MM.1S (cell line): ENCODE results near the gene CSNK1A1L.
A peak's percentile ranks its signal among the peaks of the same experiment; 100 is the strongest.

Experiments
- DNase-seq: peaks from one replicate; pipeline ENCODE4 v3.0.0-alpha.2; 2015
- H2AFZ ChIP-seq: fragments of 300-600 bp; sonication (generic); 2 replicates; pipeline ENCODE4 v1.6.0; 2016; ENCODE audit warnings: antibody characterized with exemption, low read length
- H3F3A ChIP-seq: fragments of 300-600 bp; sonication (generic); 2 replicates; pipeline ENCODE4 v1.6.1; 2016; ENCODE audit warnings: mild to moderate bottlenecking, antibody characterized with exemption, low read length, moderate library complexity, mixed read lengths; ENCODE audit not compliant: insufficient read depth
- H3K27ac ChIP-seq: fragments of 300-600 bp; sonication (generic); 2 replicates; pipeline ENCODE4 v1.5.1; 2016; ENCODE audit warnings: mild to moderate bottlenecking, low read length
- H3K27me3 ChIP-seq: fragments of 300-600 bp; sonication (generic); replicated peaks from 2 replicates; pipeline ENCODE4 v1.6.0; 2016; ENCODE audit warnings: low read length; ENCODE audit not compliant: insufficient read depth
- H3K36me3 ChIP-seq: fragments of 300-600 bp; sonication (generic); replicated peaks from 2 replicates; pipeline ENCODE4 v1.6.1; 2016; ENCODE audit warnings: mild to moderate bottlenecking, low read length, mixed read lengths; ENCODE audit not compliant: insufficient read depth
- H3K4me1 ChIP-seq: fragments of 300-600 bp; sonication (generic); 2 replicates; pipeline ENCODE4 v1.6.1; 2016; ENCODE audit warnings: low read length, mixed read lengths
- H3K4me2 ChIP-seq: fragments of 300-600 bp; sonication (generic); 2 replicates; pipeline ENCODE4 v1.6.0; 2016; ENCODE audit warnings: low read depth, low read length
- H3K4me3 ChIP-seq: fragments of 300-600 bp; sonication (generic); 2 replicates; pipeline ENCODE4 v1.5.1; 2016; ENCODE audit warnings: low read length, mixed read lengths
- H3K79me2 ChIP-seq: fragments of 300-600 bp; sonication (generic); 2 replicates; pipeline ENCODE4 v1.6.1; 2016; ENCODE audit warnings: mixed run types, low read length, mixed read lengths
- H3K9ac ChIP-seq: fragments of 300-600 bp; sonication (generic); 2 replicates; pipeline ENCODE4 v1.6.1; 2016; ENCODE audit warnings: low read length, mixed read lengths
- H3K9me2 ChIP-seq: fragments of 300-600 bp; sonication (generic); replicated peaks from 2 replicates; pipeline ENCODE4 v1.6.1; 2016; ENCODE audit warnings: mild to moderate bottlenecking, low read length, mixed read lengths; ENCODE audit not compliant: insufficient read depth
- H3K9me3 ChIP-seq: fragments of 300-600 bp; sonication (generic); replicated peaks from 2 replicates; pipeline ENCODE4 v1.6.1; 2016; ENCODE audit warnings: mild to moderate bottlenecking, low read length, mixed read lengths; ENCODE audit not compliant: insufficient read depth
- H4K20me1 ChIP-seq: fragments of 300-600 bp; sonication (generic); 2 replicates; pipeline ENCODE4 v1.6.1; 2016; ENCODE audit warnings: mild to moderate bottlenecking, low read length, moderate library complexity, mixed read lengths; ENCODE audit not compliant: insufficient read depth
- CTCF ChIP-seq: fragments of 300-600 bp; sonication (generic); IDR thresholded peaks from 2 replicates; pipeline ENCODE4 v1.5.1; 2016; ENCODE audit warnings: antibody characterized with exemption, low read length, mixed read lengths
- EZH2 ChIP-seq: fragments of 300-600 bp; sonication (generic); optimal IDR thresholded peaks from 2 replicates; pipeline ENCODE3; 2017; ENCODE audit warnings: low read depth, mild to moderate bottlenecking, antibody characterized with exemption, low read length, mixed read lengths
- EZH2phosphoT487 ChIP-seq: fragments of 300-600 bp; sonication (generic); IDR thresholded peaks from 2 replicates; pipeline ENCODE4 v1.6.1; 2018; ENCODE audit warnings: antibody characterized with exemption, low read length

The CSNK1A1L gene

GRCh38 chr13:37076818-37077217, 28.6 kb downstream of the CSNK1A1L start:
- TF ChIP-seq CTCF (no peak), EZH2 (no peak), EZH2phosphoT487 (no peak)

GRCh38 chr13:37075164-37075563, 30.3 kb downstream of the CSNK1A1L start:
- no peaks in the 10 kb centered on the region for H4K20me1 ChIP-seq
- TF ChIP-seq CTCF (no peak), EZH2phosphoT487 (no peak)
- no peak overlapping the region for H2AFZ ChIP-seq

More at GRCh38 chr13:37076818-37077217, 28.6 kb downstream of the CSNK1A1L start:
- H3K9me3 ChIP-seq = no peaks in the 10 kb centered on the region
- H3F3A ChIP-seq = no peaks in the 10 kb centered on the region
- no peaks in the 10 kb centered on the region for H3K4me1 ChIP-seq
- no peak for DNase-seq
- H3K27ac ChIP-seq = no peak overlapping the region
- no peak overlapping the region for H3K4me3 ChIP-seq
- H3K36me3 ChIP-seq = no peaks in the 10 kb centered on the region
- H4K20me1 ChIP-seq = no peaks in the 10 kb centered on the region
- H3K27me3 ChIP-seq = no peaks in the 10 kb centered on the region
- H3K79me2 ChIP-seq = no peaks in the 10 kb centered on the region
- no peak overlapping the region for H3K4me2 ChIP-seq
- no peaks in the 10 kb centered on the region for H3K9me2 ChIP-seq
- no peak overlapping the region for H3K9ac ChIP-seq
- H2AFZ ChIP-seq = no peak overlapping the region

GRCh38 chr13:37074703-37075102, 30.8 kb downstream of the CSNK1A1L start:
- no peak overlapping the region for H3K4me2 ChIP-seq
- no peak overlapping the region for H2AFZ ChIP-seq
- no peaks in the 10 kb centered on the region for H3K9me3 ChIP-seq
- H4K20me1 ChIP-seq = no peaks in the 10 kb centered on the region
- DNase-seq = peak; percentile 8
- H3F3A ChIP-seq = no peaks in the 10 kb centered on the region
- no peaks in the 10 kb centered on the region for H3K4me1 ChIP-seq
- TF ChIP-seq CTCF (peak; percentile 23; the same call in 1 of the 2 replicates), EZH2phosphoT487 (no peak)
- H3K4me3 ChIP-seq = no peak overlapping the region
- H3K27ac ChIP-seq = no peak overlapping the region
- no peak overlapping the region for H3K9ac ChIP-seq
- H3K9me2 ChIP-seq = no peaks in the 10 kb centered on the region
- no peaks in the 10 kb centered on the region for H3K79me2 ChIP-seq
- H3K36me3 ChIP-seq = no peaks in the 10 kb centered on the region
- H3K27me3 ChIP-seq = no peaks in the 10 kb centered on the region

More at GRCh38 chr13:37075164-37075563, 30.3 kb downstream of the CSNK1A1L start:
- Histone ChIP-seq H3K79me2 (no peaks in the 10 kb centered on the region), H3F3A (no peaks in the 10 kb centered on the region), H3K4me2 (no peak overlapping the region), H3K27me3 (no peaks in the 10 kb centered on the region), H3K9me3 (no peaks in the 10 kb centered on the region), H3K27ac (no peak overlapping the region), H3K4me1 (no peaks in the 10 kb centered on the region), H3K4me3 (no peak overlapping the region), H3K36me3 (no peaks in the 10 kb centered on the region), H3K9ac (no peak overlapping the region), H3K9me2 (no peaks in the 10 kb centered on the region)
- DNase-seq = no peak
